Measurements from ENCODE around the gene EPPIN.
"Not testable (repeated sequence)": the region's sequence is repeated elsewhere in the genome, so short reads cannot be mapped to it uniquely, and the experiment has no call there.

The EPPIN gene

GRCh38 chr20:45547206-45547770 lies at the start of gene EPPIN:
Gene EPPIN, minus strand, starts transcription at chr20:45547401. Its CDS starts 44 bp downstream, at chr20:45547357.
- DNase-seq (ENCODE audit: low read depth): no peak

GRCh38 chr20:45595235-45595634 lies 48.0 kb upstream of the EPPIN start:
- DNase-seq (ENCODE audit: low read depth): no peak

DNA sequence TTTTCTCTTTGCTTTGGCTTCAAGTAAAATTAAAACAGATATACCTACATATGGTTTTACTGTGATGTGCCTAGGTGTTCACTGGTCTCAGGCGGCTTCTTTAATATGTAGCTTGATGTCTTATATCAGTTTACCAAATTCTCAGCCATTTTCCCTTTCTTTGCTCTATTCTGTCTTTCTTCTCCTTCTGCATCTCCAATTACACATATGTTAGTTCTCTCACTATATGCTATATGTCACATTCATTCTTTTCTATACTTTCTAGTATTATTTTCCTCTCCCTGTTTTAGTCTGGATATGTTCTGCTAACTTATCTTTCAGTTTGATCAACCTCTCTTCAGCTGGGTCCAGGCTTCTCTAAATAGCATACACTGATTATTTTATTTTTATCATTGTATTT lies 46.3 kb upstream of the EPPIN start:
- no peak for DNase-seq (ENCODE audit: low read depth)

- peak; percentile 19 for DNase-seq (ENCODE audit: low read depth)
These were observed 45.5 kb upstream of the EPPIN start for GRCh38 chr20:45592574-45593189.

DNA sequence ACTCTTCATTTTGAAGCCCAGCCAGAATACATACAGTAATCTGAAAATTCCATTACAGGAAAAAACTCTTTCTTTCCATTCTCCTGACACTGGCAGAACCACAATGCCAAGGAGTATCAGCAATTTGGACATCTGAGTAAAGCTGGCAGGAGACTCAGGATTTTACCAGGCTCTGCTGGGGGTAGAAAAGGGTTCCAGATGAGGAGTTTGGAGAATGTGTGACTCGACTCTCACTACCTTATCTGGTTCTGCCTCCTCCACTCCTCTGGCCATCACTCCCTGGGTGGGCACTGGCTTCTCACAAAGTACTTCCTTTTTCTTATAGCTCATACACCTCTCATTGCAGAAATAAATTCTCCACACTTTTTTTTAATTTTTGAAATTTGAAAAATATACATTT lies 42.5 kb upstream of the EPPIN start:
- DNase-seq (ENCODE audit: low read depth): no peak

DNA sequence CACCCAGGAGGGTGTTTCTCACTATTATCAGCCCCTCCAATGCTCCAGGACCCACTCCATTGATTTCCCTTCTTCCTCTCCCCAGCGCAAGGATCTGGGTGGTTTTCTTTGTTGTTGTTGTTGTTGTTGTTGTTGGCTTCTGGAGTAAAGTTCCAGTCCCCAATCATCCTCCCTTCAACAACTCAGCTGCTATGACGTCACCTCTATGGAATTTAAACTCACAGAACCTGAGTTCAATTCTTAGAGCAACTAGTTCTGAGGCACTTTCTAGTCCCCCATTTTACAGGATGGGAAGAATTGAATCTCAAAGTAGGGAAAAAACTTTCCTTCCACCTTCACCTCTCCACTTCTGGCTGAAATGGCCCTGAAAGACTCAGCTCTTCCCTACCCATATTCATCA lies 41.6 kb upstream of the EPPIN start:
- DNase-seq (ENCODE audit: low read depth): no peak

- not testable (repeated sequence) for DNase-seq (ENCODE audit: low read depth)
These were observed 38.8 kb upstream of the EPPIN start for GRCh38 chr20:45585986-45586385.

GRCh38 chr20:45584294-45584693 lies 37.1 kb upstream of the EPPIN start:
- DNase-seq (ENCODE audit: low read depth): not testable (repeated sequence)

DNA sequence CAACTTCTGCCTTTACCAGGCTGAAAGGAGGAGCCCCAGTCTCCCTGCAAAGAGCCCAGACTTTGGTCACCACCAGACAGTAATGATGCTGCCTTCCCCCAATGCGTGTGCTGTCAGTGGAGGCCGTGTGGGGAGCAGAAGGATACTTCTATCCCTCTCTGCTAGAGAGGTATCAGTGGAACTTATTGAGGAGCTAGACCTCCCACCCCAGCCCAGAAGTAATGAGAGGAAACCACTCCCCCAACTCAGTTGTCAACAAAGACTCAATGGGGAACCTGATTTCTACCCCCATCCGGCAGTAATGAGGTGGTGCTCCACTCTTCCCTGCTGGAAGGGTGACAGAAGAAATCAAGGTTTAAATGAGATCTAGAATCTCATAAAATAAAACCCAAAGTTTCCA lies 36.3 kb upstream of the EPPIN start:
- no peak for DNase-seq (ENCODE audit: low read depth)

DNA sequence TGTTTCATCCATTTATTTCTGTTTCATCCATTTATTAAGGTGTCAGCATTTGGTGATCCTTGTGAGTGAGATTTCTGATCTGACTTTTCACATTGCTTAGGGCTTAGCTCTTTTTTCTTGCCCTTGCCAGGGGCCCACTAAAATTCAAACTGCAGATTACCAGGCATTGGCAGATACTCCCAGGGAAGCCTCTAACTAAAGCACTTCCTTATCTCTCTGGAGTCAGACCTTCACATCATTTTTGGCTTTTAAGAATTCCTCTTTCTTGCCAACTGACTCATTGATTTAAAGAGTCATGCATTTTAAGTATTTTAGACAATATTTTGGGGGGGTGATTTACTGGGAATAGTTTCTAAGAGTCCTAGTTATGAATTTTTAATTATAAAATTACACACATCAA lies 34.5 kb upstream of the EPPIN start:
- no peak for DNase-seq (ENCODE audit: low read depth)

DNA sequence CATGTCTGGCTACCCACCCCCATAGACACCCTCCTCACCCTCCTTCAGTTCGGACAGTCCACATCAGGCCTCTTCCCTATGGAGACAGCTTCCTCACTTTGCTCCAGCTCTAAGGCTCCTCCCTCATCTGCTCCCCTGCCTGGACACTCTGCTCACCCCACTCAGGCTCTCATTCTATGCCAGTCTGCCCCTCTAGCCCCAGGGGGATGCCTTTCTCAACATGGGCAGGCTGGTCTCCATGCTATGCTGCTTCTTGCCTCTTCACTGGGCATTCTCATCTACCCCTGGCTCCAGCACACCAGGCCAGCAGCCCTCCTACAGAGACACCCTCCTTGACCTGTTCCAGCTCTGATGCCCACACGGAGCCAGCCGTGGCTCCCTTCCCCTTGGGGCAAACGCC lies 32.0 kb upstream of the EPPIN start, which contains the start of gene WFDC8:
Gene WFDC8, minus strand, starts transcription at position 101 of the 400 bp plus-strand sequence. Its CDS starts 37 bp downstream, at position 64.
- no peak for DNase-seq (ENCODE audit: low read depth)

- no peak for DNase-seq (ENCODE audit: low read depth)
These were observed 31.0 kb upstream of the EPPIN start for GRCh38 chr20:45578231-45578630.

GRCh38 chr20:45576995-45577394 lies 29.8 kb upstream of the EPPIN start:
- peak; percentile 7 for DNase-seq (ENCODE audit: low read depth)

DNA sequence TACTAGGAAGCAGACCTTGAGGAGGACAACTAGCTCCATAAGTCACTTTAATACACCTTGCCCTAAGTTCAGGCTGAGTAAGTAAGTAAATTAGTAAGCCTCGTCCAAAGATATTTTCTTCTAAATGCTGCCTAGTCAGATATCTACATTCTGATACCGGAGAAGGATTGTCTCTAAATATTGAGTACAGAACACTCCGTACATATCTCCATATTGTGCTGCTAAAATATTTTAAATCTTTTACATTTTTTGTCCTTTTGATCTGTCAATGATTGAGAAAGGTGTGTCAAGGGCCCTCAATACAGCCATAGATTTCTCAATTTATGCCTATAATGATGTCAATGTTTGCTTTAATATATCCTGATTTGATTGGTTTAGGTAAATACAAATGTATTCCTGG lies 28.7 kb upstream of the EPPIN start:
- DNase-seq (ENCODE audit: low read depth): no peak

GRCh38 chr20:45569650-45570049 lies 22.4 kb upstream of the EPPIN start:
- DNase-seq (ENCODE audit: low read depth): not testable (repeated sequence)

DNA sequence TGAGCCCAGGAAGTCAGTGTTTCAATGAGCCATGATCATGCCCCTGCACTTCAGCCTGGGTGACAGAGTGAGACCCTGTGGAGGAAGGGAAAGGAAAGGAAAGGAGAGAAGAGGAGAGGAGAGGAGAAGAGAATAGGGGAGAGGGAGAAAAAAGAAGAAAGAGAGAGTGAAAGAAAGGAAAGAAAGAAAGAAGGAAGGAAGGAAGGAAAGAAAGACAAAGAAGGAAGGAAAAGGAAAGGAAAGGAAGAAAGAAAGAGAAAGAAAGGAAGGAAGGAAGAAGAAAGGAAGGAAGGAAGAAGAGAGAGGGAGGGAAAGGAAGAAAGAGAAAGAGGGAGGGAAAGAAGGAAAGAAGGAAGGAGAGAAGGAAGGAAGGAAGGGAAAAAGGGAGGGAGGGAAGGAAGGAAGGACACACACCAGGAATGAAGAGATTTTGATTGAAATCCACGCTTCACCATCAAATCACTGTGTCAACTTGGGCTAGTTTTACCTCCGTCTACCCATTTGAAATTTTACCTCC lies 17.6 kb upstream of the EPPIN start:
- DNase-seq (ENCODE audit: low read depth): no peak

- no peak for DNase-seq (ENCODE audit: low read depth)
These were observed 8.0 kb upstream of the EPPIN start for GRCh38 chr20:45555198-45555597.

DNA sequence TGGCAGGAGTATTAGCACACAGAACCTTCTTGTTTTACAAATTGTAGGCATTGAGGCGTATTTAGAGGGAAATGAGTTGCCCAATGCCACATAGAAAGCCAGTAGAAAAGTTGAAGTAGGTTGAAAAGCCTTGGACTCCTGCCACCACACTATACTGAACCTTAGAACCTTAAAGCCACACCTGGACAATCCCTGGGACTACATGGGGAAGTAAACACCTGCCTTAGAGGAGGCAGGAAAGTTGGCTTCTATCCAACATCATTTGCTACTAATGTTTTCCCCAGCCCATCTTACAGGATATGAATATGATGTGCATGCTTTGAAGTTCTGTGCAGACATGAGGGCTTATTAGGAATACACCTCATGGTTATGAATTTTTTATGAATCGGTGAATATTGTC lies 5.3 kb upstream of the EPPIN start:
- no peak for DNase-seq (ENCODE audit: low read depth)

GRCh38 chr20:45550765-45551164 lies 3.6 kb upstream of the EPPIN start:
- DNase-seq (ENCODE audit: low read depth): no peak

GRCh38 chr20:45548410-45548809 lies 1.2 kb upstream of the EPPIN start:
- DNase-seq (ENCODE audit: low read depth): no peak

- DNase-seq (ENCODE audit: low read depth): no peak
These were observed 1.3 kb downstream of the EPPIN start for GRCh38 chr20:45545754-45546453.

- no peak for DNase-seq (ENCODE audit: low read depth)
These were observed 1.9 kb downstream of the EPPIN start for GRCh38 chr20:45545351-45545750.

GRCh38 chr20:45539382-45539781 lies 7.8 kb downstream of the EPPIN start, which contains the start of gene WFDC6:
Gene WFDC6, minus strand, starts transcription at chr20:45539482. Its CDS starts 75 bp downstream, at chr20:45539407.
- DNase-seq (ENCODE audit: low read depth): no peak
